Posterior cingulate gyrus (tissue), 11 donors: ENCODE results near the gene BCL7B.
"Not testable (repeated sequence)": the region's sequence is repeated elsewhere in the genome, so short reads cannot be mapped to it uniquely, and the experiment has no call there.

Experiments
- DNase-seq, 10 donors: peaks; one replicate each; pipeline versions ENCODE4 v3.0.0 to v3.0.0-alpha.2; 2020 to 2021; ENCODE audit warnings: mixed read lengths in 3 of 10
- intact Hi-C: fragments of 100-400 bp; cut with DNase I; formaldehyde crosslinking; loops from one replicate; pipeline ENCODE4 v1.15.1; 2023

BCL7B gene

DNA sequence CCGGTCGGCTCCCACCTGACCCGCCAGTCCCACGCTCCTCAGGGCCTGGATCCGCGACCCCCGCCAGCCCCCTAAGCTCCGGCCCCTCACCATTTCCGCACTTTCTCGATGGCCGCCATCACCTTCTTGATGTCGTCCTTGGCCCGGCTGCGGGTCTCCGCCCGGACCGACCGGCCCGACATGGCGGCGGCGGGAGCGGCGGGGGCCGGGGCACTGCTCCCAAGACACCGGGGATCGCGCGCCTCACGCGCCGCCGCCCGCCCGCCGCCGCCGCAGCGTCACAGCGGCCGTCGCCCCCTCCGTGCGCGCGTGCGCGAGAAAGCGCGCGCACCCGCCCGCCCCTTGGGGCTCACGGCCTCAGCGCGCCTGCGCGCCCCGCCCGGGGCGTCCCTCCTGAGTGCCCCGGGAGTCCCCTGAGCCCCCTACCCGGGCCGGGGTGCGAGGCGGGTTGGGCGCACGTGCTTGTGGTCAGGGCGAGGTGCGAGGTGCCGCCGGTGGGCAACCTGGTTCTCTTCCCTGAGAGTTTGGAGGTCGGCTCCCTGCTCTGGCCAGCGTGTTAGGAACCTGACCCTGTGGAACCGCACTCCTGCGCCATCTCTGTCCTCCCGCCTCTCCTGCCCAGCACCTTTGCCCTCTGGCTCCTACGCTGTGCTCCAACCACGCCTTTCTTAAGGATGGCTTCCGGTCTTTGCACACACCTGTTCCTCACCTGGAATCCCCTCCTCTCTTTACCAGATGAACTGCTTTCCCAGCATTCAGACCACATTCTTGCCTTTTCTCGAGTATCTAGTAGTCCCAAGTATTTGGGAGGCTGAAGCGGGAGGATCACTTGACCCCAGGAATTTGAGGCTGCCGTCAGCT is at the start of gene BCL7B:
TSS of gene BCL7B (minus strand) at position 294 of the 861 bp plus-strand sequence. CDS start at position 182, 112 bp downstream.
- intact Hi-C loops, result loop anchor here (1.0 to 2.0 kb wide), 2 partner anchors 21 to 37 kb away; partner anchors contain the start of gene TBL2
- DNase-seq, result peak; percentile 38 to 96 (median 61)

DNA sequence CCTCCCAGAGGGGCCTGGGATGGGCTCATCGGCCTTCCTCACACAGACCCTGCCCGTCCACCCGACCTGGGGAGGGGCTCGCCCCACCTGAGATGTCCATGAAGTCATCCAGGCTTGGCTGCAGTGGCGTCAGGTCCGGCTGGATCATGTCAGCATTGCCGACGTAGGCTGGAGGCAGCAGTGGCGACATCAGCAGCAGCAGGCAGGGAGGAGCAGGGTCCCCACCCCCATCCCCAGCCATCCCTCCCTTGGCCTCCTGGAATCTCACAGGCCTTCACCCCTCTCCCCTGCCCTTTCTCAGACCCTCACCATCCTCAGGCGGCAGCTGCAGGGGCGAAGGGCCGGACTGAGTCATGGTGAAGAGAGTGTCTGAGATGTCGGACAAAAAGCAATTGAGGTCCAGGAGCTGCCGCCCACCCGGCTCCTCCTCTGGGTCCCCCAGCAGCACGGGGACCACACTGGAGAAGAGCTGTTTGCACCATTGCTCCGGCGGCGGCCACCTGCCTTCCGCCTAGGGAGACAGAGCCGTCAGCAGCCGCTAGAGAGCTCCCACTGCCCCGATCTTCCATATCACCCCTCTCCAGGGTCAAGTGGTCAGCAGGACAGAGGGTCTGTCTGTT is 48.2 kb upstream of the BCL7B start:
- DNase-seq, result no peak
- intact Hi-C loops, result loop anchor here (5.0 to 10.0 kb wide), 2 partner anchors 59 to 252 kb away; partner anchors contain the start of gene VPS37D

DNA sequence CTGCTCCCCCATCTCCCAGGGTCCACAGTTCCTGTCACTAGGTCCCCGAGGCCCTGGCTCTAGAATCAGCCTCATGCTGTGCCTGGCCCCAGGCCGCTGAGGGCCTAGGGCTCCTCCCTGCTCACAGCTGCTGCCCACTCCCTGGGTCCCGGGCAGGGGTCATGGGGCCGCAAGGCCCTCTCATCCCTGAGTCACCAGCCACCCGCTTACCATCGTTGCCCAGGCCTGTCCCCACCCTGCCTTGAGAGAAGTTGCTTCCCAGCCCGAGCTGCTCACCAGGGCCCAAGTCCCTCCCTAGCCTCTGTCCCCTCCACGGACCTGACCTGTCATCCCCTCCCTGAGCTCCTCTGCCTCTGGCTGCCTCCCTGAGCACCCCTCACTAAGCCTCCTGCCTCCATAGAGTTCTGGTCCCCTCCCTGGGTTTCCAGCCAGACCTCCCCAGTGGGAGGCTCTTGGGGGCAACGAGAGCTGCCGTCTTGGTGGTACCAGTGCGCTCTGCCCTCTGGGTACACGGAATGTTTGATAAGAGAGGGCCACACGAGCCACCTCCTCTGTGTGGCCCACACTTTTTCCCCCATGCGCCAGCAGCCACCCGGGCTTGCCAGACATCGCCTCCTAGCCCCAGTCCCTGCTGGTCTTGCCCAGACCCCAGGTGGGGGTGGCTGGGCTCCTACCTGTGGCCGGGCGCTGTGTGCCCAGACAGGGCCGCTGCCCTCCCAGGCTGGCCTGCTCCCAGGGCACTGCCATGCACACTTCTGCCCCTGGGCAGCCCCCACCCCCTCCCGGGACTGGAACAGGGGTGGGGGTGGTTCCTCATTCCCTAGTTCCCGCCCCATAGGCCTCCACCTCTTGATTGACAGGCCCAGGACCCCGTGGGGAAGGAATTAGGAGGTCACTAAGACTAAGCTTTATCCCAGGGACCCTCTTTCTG is 45.5 kb upstream of the BCL7B start:
- DNase-seq, result peak in 2 of 10 donors; percentile 29 to 90
- intact Hi-C loops, result loop anchor here (10.0 kb wide), 1 partner anchor 62 kb away; the partner anchor contains the start of gene VPS37D

DNA sequence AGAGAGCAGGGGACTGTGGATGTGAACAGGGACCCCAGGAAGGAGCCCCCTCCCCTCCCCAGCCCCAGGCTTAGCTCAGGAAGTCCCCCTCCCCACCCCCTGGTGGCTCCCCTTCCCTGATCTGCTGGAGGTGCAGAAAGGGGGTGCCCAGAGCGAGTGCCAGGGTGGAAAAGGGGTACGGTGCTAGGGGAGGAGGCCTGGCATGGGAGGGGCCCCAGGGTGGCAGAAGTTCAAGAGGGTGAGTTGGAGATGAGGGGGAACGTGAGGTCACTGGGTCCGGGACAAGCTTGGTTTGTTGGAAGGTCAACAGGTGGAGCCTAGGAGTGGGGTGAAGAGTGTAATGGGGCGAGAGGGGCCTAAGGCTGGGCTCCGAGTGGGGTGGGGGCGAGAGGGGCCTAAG is 42.4 kb upstream of the BCL7B start:
- DNase-seq, result no peak
- intact Hi-C loops, result loop anchor here (10.0 kb wide), 1 partner anchor 65 kb away; the partner anchor contains the start of gene VPS37D

GRCh38 chr7:73599151-73599882 is 41.8 kb upstream of the BCL7B start:
- no peak for DNase-seq
- intact Hi-C loops, result no loop called here

- no peak for DNase-seq
- intact Hi-C loops, result no loop called here
These were observed 40.7 kb upstream of the BCL7B start for GRCh38 chr7:73597978-73598782.

GRCh38 chr7:73596191-73597065 is 38.9 kb upstream of the BCL7B start:
- intact Hi-C loops, result no loop called here

DNA sequence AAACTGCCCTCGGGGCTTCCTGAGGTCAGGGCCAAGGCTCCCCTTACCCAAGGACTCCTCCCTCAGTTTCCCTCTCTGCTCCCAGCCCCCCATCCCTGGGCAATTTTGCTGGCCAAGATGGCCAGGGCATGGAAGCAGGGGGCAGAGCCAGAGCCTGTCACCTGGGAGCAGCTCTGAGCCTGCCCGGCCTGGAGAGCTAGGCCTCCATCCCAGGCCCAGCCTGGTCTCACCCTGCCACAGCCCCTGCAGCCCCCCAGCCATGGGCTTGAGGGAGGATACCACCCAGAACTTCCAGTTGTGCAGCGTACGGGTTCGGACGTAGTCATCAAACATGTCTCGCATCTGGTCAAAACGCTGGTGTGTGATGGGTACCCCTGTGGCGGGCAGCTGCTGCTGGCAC is 37.9 kb upstream of the BCL7B start:
- intact Hi-C loops, result no loop called here
- DNase-seq, result no peak

More at GRCh38 chr7:73596191-73597065, 38.9 kb upstream of the BCL7B start:
- DNase-seq, result no peak

DNA sequence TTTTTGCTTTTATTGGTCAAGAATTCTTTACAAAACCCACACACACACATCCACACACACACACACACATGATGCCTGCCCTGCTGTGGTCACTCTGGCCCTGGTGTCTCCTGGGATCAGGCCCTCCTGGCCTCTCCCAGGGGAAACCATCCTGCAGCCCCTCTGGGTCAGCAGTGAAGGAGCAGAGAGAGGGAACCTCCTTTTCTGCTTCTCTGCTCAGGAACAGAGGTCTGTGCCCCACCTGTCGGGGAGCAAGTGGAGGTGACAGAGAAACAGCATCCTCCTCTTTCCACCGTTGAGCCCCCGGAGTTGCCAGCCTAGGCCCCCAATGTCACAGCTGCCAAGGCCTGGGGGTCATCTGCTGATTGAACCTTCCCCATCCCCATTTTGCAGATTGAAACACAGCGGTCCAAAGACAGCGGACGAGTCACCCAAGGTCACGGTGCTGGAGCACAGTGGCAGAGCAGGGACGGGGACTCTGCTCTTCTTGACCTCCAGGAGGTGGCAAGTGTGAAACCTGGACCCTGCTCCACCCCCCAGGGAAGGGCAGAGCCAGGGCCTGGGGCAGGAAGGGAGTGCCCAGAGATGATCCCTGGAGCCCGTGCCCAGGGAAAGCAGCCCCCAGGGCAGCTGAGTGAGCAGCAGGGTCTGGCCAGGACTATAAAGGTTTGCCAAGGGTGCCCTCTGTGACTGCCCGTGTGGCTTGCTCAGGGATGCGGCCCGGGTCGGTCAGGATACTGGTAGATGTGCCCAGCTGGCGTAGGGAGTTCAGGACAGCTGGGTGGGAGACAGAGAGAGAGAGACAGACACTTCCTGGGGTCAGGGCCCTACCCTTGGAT is 35.9 kb upstream of the BCL7B start:
- intact Hi-C loops, result no loop called here
- DNase-seq, result peak in 1 of 10 donors; percentile 60

DNA sequence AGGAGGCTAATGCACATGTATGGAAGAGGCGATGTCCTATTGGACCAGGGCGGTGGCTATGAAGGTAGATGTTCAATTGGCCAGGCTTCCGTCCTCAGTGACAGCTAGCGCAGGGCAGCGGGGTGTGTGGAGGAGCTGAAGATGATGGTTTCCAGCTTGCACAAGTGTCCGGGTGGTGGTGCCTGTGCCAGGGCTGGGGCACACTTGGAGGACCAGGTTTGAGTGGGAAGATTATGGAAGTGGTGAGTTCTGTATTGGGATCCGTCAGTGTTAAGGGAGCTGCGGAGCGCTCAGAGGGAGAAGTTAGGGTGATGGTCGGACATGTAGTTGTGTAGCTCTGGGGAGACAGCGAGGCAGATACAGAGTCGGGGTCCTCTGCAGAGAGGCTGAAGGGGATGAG is 29.4 kb upstream of the BCL7B start:
- DNase-seq, result peak in 3 of 10 donors; percentile 40 to 55 (median 54)
- intact Hi-C loops, result no loop called here

GRCh38 chr7:73585196-73585595 is 27.7 kb upstream of the BCL7B start:
- peak in 2 of 10 donors; percentile 4 to 11 for DNase-seq

GRCh38 chr7:73582664-73583202 is 25.2 kb upstream of the BCL7B start:
- DNase-seq, result peak in 3 of 10 donors; percentile 0 to 18 (median 1)
- intact Hi-C loops, result no loop called here

More at GRCh38 chr7:73585196-73585595, 27.7 kb upstream of the BCL7B start:
- intact Hi-C loops, result no loop called here

DNA sequence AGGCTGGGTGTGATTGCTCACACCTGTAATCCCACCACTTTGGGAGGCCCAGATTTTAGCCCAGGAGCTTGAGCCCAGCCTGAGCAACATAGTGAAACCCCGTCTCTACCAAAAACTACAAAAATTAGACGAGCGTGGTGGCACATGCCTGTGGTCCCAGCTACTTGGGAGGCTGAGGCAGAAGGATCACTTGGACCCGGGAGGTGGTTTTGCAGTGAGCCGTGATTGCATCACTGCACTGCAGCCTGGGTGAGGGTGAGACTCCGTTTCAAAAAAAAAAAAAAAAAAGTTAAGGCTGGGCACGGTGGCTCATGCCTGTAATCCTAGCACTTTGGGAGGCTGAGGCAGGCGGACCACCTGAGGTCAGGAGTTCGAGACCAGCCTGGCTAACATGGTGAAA is 23.5 kb upstream of the BCL7B start:
- intact Hi-C loops, result not testable (repeated sequence)
- peak in 3 of 10 donors; percentile 15 to 56 (median 50) for DNase-seq

- intact Hi-C loops, result loop anchor here (1.0 kb wide), 2 partner anchors 21 to 56 kb away; partner anchors contain the start of genes BAZ1B and BCL7B
- peak; percentile 92 to 100 (median 98) for DNase-seq
These were observed 21.0 kb upstream of the BCL7B start, which contains the start of gene TBL2 for GRCh38 chr7:73578342-73579128. TBL2 (minus strand) TSS chr7:73578579; CDS start chr7:73578549, 30 bp downstream.

- intact Hi-C loops, result loop anchor here (1.0 kb wide), 2 partner anchors 20 to 55 kb away; partner anchors contain the start of genes BAZ1B and BCL7B
- DNase-seq, result peak in 3 of 10 donors; percentile 47 to 61 (median 53)
These were observed 20.3 kb upstream of the BCL7B start for GRCh38 chr7:73577627-73578341.
